Neural crest cell (in vitro differentiated cells): ENCODE data around the gene OTUB1. TPM values are rescaled to one million over a fixed set of nuclear protein-coding genes. Genes with fewer than 3 reads are reported as not detected.

Source experiments
- DNase-seq: peaks from one replicate; pipeline ENCODE4 v3.0.0; 2021; ENCODE audit warnings: low read depth, mixed read lengths, low spot score
- H3K27ac Mint-ChIP-seq: one replicate; pipeline ENCODE4 v1.8.0; 2021; ENCODE audit warnings: mild to moderate bottlenecking, mixed read lengths; ENCODE audit not compliant: unreplicated experiment
- H3K27me3 Mint-ChIP-seq: 2 replicates; pipeline ENCODE4 v1.8.0; 2021; ENCODE audit warnings: low read depth, mild to moderate bottlenecking, mixed read lengths
- H3K36me3 Mint-ChIP-seq: 2 replicates; pipeline ENCODE4 v1.8.0; 2021; ENCODE audit warnings: low read depth, mild to moderate bottlenecking, mixed read lengths
- H3K4me1 Mint-ChIP-seq: 2 replicates; pipeline ENCODE4 v1.8.0; 2021; ENCODE audit warnings: mixed read lengths
- H3K4me3 Mint-ChIP-seq: one replicate; pipeline ENCODE4 v1.8.0; 2021; ENCODE audit warnings: mild to moderate bottlenecking, mixed read lengths
- H3K9me3 Mint-ChIP-seq: 2 replicates; pipeline ENCODE4 v1.8.0; 2021; ENCODE audit warnings: mixed read lengths
- total RNA-seq: library from RNA; stranded (reverse); gene quantifications from 2 replicates; pipeline ENCODE4 v1.2.1, GENCODE V29; 2021
- TF ChIP-seq, protein P1 (sequence below): fragments of 200-600 bp; sonication (generic); conservative IDR thresholded peaks from 2 replicates; pipeline ENCODE4 v1.5.0; 2021; ENCODE audit warnings: antibody characterized with exemption, mild to moderate bottlenecking

OTUB1 gene
- total RNA-seq, 1 donor from 2014 or later = 124 TPM

DNA sequence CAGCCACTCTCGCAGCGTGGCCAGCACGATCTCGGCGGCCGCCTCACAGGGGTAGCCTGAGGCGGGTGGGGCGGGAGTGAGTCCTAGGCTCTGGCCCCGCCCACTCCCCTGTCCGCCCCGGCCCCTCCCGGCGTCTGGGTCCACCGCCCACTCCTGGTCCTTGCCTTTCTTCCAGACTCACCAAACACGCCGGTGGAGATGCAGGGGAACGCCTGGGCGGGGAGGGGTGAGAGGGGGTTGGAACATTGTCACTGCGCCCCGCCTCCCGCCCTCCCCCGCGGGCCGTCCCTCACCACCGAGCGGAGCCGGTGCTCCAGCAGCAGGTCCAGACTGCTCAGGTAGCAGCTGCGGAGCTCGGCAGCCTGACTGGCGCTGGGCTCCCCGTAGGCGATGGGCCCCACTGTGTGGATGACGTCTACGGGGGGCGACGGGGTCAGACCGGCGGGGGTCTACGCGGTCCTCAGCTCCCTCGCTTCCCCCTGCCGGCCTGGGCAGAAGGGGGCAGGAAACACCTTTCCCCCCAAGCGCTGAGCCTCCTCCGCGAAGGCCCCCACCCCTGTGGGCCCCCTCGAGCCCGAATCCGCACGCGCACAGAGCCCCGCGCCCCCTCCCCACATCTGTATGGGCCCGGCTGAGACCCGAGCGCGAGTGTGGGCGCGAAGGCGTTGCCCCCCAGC lies 13.2 kb downstream of the OTUB1 start:
- peaks cover 3% of the 10 kb centered on the region for H3K36me3 Mint-ChIP-seq
- H3K27me3 Mint-ChIP-seq = peaks cover 20% of the 10 kb centered on the region
- H3K27ac Mint-ChIP-seq = no peak overlapping the region
- TF ChIP-seq, protein P1, sequence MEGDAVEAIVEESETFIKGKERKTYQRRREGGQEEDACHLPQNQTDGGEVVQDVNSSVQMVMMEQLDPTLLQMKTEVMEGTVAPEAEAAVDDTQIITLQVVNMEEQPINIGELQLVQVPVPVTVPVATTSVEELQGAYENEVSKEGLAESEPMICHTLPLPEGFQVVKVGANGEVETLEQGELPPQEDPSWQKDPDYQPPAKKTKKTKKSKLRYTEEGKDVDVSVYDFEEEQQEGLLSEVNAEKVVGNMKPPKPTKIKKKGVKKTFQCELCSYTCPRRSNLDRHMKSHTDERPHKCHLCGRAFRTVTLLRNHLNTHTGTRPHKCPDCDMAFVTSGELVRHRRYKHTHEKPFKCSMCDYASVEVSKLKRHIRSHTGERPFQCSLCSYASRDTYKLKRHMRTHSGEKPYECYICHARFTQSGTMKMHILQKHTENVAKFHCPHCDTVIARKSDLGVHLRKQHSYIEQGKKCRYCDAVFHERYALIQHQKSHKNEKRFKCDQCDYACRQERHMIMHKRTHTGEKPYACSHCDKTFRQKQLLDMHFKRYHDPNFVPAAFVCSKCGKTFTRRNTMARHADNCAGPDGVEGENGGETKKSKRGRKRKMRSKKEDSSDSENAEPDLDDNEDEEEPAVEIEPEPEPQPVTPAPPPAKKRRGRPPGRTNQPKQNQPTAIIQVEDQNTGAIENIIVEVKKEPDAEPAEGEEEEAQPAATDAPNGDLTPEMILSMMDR = no peak
- H3K9me3 Mint-ChIP-seq = no peaks in the 10 kb centered on the region
- peaks cover 19% of the 10 kb centered on the region for H3K4me1 Mint-ChIP-seq
- no peak overlapping the region for H3K4me3 Mint-ChIP-seq
- peak; percentile 61 for DNase-seq

DNA sequence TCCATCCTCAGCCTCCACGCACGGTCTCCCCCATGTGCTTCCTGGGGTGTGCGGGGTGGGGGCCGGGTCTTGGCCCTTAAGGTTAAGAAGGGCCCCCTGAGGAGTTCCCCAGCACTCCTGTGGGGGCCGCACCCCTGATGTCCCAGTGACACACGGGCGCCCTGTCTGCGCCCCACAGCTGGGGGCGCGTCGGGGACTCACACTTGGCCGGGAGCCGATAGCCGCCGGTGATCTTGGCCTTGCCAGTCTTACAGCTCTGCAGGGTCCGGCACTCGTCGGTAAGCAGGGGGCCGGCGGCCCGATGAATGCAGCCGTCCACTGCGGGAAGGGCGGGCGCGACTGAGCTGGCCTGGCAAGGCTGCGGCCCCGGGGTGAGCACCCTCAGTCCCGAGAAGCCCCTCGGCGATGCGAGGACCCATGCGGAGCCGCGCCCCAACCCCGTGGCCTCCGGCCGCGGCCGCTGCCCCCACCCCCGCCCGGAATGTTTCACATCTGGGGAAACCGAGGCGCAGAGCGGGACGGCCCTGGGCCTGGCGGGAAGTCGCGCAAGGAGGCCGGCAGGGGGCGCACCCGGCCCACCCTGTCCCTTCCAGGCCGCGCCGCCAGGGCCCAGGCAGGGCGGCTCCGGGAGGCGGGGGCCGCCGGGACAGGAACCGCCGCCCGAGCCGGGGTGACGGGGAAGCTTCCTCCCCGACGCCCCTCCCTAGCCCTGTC lies 13.9 kb downstream of the OTUB1 start:
- Mint-ChIP-seq H3K27me3 (peaks cover 17% of the 10 kb centered on the region), H3K4me3 (peak overlapping the region; percentile 49), H3K36me3 (peaks cover 3% of the 10 kb centered on the region), H3K9me3 (no peaks in the 10 kb centered on the region), H3K27ac (no peak overlapping the region), H3K4me1 (peaks cover 19% of the 10 kb centered on the region)
- TF ChIP-seq, protein P1 = peak; percentile 84
- DNase-seq = peak; percentile 74

DNA sequence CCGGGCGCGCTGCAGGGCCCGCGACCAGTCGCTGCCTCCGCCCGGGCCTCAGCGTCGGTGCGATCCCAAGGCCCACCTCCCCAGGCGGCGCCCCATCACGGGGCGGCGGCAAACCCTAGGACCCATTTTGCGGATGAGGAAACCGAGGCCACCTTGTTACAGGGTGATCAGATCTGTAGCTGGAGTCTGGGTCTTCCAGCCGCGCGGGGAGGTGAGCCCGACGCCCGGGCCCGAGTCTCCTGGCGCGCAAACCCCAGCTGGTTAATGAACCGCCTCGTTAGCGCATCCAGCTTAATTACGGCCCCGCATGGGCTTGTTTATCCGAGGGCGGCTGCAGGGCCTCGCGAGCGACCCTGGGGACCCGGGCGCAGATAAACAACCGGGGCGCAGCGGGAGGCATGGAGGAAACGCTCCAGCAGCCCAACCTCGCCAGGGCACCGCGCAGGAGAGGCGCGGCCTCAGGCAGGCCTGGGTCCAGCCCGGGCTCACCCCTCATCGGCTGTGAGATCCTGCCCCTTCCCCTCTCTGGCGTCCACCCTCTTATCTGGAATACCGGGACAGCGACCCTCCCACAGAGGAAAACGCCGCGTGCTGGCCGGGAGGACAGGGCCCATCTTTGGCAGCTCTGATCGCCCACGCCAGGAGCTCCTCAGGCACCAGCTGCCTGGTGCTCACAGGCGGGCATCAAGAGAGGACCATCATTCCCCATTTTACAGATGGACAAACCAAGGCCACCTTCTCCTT lies 14.7 kb downstream of the OTUB1 start:
- no peak for DNase-seq
- Mint-ChIP-seq H3K9me3 (no peaks in the 10 kb centered on the region), H3K27me3 (peaks cover 17% of the 10 kb centered on the region), H3K4me1 (peaks cover 19% of the 10 kb centered on the region), H3K27ac (no peak overlapping the region), H3K36me3 (peaks cover 3% of the 10 kb centered on the region), H3K4me3 (peak overlapping the region; percentile 49)
- TF ChIP-seq, protein P1 = peak; percentile 4

DNA sequence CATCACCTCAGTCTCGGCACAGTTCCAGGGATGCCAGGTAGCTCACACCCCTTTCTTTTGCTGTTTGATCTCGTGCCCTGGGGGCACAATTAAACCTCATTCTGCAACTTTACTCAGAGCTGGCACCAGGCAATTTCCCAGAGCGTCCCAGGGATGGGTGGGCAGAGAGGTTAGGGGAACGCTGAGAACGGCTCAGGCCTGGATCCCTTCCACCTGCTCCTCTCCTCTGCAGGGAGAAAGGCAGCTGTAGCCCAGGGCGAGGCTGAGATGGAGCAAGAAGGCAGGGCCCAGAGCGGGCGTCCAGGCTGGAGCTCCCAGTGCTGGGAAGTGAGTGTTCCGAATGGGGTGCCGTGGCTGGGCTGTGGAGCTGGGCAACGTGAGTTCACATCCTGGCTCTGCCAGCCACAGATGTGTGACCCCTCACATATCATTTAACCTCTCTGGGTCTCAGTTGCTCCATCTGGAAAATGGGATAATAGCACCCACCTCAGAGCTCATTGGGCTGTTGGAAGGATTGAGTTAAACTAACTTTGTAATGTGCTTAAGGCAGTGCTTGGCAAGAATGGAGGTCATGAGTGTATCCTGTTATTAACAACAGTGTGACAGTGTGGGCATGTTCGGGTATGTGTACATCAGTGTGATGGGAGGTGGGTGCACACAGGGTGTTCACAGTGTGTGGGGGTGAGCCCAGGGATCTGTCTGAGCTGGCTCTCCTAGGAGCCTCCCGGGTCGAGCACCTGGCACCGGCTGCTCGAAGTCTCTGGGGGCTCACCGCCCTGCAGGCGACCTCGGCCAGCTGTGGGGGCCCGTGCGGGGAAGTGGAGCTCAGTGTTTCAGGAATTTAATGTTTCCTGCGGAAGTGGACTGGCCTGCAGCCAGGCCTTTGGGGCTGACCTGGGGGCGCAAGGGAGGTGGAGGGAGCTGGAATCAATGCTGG lies 15.5 kb downstream of the OTUB1 start:
- TF ChIP-seq, protein P1 = no peak
- peaks cover 3% of the 10 kb centered on the region for H3K36me3 Mint-ChIP-seq
- DNase-seq = no peak
- peaks cover 25% of the 10 kb centered on the region for H3K27me3 Mint-ChIP-seq
- no peaks in the 10 kb centered on the region for H3K9me3 Mint-ChIP-seq
- H3K27ac Mint-ChIP-seq = no peak overlapping the region
- peaks cover 21% of the 10 kb centered on the region for H3K4me1 Mint-ChIP-seq
- peak overlapping the region; percentile 49 for H3K4me3 Mint-ChIP-seq
